Skeletal muscle cell (primary cell): Measurements from ENCODE around the gene AGAP1.
A peak's percentile ranks its signal among the peaks of the same experiment; 100 is the strongest.
"Not testable (repeated sequence)": the region's sequence is repeated elsewhere in the genome, so short reads cannot be mapped to it uniquely, and the experiment has no call there.

Experiments used
- DNase-seq: peaks from one replicate; pipeline ENCODE4 v3.0.0-alpha.2; 2010; ENCODE audit warnings: low read depth
- H3K4me3 ChIP-seq: 2 replicates; pipeline ENCODE4 v1.5.1; 2011; ENCODE audit warnings: low read depth, mild to moderate bottlenecking, control low read depth, low read length, moderate library complexity

The AGAP1 gene

DNA sequence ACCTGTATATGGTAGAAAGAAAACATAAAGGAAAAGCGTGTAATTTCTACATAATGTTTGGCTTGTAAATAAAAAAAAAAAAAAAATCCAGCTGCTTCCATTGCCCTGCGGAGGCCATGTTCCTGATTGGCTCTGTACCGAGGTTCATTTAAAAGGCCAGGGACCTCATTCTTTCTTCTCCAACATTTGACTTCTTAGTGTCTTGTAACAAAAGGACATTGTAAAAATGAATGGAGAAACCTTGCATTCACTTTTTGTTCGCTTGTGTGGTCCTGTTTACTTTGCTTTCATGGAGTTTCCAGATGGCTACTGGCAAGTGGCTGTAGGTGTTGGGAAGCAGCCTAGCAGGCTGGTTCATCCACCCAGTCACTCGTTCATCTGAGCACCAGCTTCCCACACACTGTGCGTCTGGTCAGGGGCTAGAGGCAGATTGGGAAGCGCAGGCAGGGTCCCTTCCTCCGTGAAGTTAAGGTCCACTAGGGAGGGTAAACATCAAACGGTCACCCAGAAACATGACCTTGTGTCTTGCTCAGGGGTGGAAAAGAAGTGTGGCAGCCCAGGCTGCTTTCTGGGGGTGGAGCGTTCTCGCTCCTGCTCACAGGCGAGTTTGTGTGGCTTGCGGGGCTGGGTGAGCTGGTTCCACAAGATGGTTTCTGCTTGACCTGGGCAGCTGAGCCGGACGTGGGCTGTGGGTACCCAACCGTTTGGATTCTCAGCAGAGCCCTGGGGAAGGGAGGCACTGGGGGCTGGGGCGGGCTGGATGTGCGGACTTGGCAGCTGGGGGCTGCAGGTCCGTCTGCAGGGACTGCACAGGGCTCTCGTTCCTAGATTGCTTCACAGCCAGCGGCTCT lies 260.7 kb downstream of the AGAP1 start:
- DNase-seq, result no peak
- no peak overlapping the region for H3K4me3 ChIP-seq

- no peak overlapping the region for H3K4me3 ChIP-seq
- no peak for DNase-seq
Observed at GRCh38 chr2:235756491-235756890, 262.6 kb downstream of the AGAP1 start.

DNA sequence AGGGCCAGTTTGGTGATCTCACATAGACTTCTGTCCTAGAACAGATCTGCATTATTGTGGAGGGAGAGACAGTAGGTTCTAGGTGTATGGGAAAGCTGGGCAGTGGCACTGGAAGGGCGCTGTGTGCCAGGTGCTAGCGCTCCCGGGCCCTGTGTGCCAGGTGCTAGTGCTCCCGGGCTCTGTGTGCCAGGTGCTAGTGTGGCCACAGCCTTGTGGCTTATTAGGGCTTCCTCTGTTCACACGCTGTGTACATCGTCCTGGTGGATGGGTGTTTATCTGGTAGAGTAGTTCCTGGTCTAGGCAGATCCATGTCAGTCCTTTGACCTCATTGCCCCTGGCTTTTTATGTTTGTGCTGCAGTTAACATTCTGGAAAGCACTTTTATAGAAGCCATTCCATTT lies 263.4 kb downstream of the AGAP1 start:
- H3K4me3 ChIP-seq, result no peak overlapping the region
- no peak for DNase-seq

DNA sequence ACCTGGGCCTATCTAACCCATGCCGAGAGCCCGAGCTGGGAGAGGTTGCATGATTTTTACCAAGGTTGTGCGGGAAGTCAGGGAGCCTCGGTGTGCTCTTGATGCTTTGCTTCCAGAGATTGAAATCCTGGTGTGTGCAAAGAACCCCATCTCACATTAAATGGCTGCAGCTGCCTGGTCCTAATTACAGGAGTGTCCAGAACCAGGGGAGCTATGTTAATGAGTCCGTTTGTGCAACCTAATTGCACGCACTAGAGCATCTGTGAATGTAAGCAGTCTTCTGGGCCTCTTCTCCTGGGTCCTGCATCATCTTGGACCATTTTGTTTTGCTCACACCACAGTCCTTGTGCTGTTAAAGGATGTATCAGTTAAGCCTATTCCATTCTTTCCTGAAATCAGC lies 263.8 kb downstream of the AGAP1 start:
- H3K4me3 ChIP-seq, result no peak overlapping the region
- no peak for DNase-seq

DNA sequence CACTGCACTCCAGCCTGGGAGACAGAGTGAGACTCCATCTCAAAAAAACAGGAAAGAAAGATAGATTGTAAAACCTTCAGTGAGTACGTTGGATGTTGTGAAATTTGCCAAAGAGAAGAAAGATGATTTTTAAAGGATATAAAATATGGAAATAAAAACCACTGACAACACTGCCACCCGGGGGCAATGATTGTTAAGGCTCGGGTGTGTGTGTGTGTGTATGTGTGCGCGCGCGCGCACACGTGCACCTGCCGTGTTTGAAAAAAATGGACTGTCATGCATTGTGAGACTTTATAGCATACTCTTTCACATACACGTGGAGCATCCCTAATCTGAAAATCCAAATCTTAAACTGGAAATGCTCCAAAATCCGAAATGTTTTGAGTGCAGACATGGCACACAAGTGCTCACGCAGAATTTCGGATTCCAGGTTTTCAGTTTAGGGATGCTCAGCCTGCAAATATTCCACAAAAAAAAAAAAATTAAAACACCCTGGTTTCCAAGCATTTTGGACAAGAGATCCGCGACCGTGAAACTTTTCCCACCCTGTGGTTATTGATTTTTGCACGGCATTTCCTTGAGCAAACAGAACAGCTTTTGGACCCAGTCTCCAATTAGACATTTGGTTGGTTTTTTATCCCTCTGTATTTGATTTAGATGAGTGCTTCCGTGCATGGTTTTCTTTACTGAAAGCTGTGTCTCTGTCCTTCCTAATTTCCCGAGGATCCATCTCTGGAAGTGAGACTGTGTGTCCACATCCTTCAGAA lies 269.2 kb downstream of the AGAP1 start:
- no peak for DNase-seq
- no peak overlapping the region for H3K4me3 ChIP-seq

GRCh38 chr2:235763816-235764215 lies 270.0 kb downstream of the AGAP1 start:
- DNase-seq, result no peak

DNA sequence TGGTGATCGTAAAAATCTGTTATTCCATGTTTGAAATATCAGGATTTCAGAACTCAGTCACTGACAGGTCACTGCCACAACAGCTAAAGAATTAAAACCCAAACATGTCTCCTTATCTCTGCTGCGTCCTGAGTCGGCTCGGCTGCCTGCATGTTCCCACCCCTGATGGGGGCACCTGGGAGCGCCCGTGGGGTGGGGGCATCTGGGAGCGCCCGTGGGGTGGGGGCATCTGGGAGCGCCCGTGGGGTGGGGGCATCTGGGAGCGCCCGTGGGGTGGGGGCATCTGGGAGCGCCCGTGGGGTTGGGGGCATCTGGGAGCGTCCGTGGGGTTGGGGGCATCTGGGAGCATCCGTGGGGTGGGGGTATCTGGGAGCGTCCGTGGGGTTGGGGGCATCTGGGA lies 270.6 kb downstream of the AGAP1 start:
- not testable (repeated sequence) for DNase-seq, H3K4me3 ChIP-seq

More at GRCh38 chr2:235763816-235764215, 270.0 kb downstream of the AGAP1 start:
- no peak overlapping the region for H3K4me3 ChIP-seq

- DNase-seq, result peak; percentile 68
- no peak overlapping the region for H3K4me3 ChIP-seq
Observed at GRCh38 chr2:235765181-235765820, 271.5 kb downstream of the AGAP1 start.

DNA sequence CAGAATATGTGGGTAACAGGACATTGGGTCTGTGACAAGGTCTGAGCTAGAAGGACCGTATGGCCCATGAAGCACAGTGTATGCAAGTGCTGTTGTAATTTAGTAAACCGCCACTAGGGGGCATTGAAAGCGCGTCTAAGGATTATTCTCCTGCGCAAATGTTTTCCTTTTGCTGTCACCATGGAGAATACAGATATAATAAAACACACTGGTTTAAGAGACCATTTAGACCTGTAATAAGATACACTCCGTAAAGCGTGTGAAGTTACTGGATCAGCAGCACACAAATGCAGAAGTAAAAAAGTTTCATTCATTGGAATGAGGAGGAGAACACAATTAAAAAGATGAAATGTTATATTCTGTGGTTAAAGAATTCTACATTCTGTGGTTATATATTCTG lies 272.4 kb downstream of the AGAP1 start:
- no peak overlapping the region for H3K4me3 ChIP-seq
- no peak for DNase-seq

DNA sequence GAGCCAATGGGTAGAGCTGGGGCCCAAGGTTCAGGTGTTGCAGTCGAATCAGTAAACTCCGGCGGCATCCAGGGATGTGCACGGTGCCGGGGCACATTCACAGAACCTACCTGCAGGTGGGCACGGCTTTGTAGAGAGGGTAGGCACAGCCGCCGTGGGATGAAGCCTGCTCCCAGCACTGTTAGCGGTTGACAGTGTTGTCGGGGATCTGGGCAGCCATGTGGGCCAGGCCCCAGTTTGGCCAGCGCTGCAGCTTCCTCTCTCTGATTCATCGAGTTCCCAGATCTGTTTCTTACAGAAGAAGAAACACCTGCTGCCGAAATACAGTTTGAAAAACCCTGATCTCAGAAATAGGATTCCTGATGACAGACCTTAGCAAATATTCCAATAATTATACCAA lies 274.8 kb downstream of the AGAP1 start:
- no peak overlapping the region for H3K4me3 ChIP-seq
- DNase-seq, result no peak

GRCh38 chr2:235769046-235769445 lies 275.2 kb downstream of the AGAP1 start:
- H3K4me3 ChIP-seq, result no peak overlapping the region
- DNase-seq, result no peak

- no peak for DNase-seq
- H3K4me3 ChIP-seq, result no peak overlapping the region
Observed at GRCh38 chr2:235770909-235771820, 277.3 kb downstream of the AGAP1 start.

DNA sequence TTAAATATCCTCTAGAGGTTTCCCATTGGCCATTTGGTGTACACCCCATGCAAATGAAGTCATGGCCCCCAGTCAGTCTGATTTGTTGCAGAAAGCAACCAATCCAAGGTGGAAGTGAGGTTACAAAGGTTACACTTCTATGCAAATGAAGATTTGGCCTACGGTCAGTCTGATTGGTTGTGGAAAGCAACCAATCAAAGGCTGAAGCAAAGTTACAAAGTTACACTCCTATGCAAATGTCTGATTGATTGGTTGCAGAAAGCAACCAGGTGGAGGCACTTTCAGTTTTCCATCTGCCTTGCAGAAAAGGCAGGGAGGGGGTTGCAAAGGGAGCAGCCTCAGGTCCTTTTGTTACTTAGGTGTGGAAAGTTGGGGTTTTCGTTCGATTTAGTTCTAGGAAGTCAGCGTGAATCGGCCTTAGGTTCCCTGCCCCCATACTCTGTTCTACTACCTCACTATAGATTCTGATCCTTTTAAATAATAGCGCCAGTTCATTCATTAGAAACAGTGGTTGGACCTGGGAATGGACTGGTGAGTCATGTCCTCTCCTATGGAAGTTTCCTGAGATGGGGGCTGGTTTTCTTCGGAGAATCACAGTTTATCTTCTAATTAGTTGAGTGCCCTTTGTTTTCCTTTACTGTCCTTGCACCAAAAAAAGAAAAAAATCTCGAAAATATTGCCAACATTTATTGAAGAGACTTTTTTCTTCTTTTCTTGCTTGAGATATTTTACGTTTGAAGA lies 279.5 kb downstream of the AGAP1 start:
- no peak for DNase-seq
- H3K4me3 ChIP-seq, result no peak overlapping the region

DNA sequence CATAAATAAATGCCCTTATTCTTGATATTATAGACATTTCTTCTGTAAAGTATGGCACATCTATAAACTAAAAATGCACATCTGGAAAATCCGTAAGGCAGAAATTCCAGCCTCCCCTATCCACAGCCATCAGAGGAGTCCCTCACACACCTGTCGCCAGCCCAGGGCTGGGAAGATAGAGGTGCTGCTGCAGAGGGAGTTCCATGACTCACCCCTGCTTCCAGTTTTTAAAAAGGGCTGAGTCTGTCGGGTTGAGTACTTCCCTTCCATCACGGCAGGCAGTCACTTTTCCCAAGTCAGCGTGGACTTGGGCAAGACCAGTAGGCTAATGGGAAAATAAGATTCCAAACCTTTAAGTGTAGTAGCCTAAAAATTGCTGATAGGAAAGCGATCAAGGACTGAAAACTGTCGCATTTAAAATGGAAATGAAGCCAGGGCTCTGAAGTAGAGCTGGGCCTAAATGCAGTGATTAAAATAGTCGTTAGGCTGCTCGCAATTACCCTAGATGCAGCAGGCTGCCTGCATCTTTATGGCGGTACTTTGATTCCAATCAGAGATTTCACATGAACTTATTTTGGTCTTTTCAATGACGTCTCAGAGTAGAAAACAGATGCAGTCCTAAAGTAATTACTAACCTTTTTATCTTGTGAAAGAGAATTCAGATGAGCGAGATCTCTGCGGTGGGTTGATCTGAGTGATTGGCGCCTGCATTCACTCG lies 280.5 kb downstream of the AGAP1 start:
- no peak for DNase-seq
- H3K4me3 ChIP-seq, result no peak overlapping the region

DNA sequence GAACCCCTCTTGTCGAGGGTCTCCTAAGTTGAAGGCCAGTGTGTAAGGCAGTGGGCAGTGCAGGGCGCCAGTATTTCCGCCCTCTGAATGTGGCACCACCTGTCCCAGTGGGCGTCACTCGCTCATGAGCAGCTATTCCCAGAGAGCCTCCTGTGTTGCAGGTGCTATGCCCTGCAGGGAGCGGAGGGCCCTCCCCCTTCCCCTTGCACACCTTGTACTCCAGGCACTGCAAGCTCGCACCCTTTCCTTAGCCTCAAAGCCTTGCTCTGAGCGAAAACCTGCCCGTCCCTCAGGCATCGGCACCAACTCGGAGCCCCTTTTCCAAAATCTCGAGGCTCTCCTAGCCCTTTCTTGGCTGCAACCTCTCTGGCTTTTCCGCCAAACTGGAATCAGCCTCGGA lies 282.7 kb downstream of the AGAP1 start:
- DNase-seq, result no peak
- no peak overlapping the region for H3K4me3 ChIP-seq

GRCh38 chr2:235779444-235779896 lies 285.6 kb downstream of the AGAP1 start:
- DNase-seq, result peak; percentile 15
- H3K4me3 ChIP-seq, result no peak overlapping the region

DNA sequence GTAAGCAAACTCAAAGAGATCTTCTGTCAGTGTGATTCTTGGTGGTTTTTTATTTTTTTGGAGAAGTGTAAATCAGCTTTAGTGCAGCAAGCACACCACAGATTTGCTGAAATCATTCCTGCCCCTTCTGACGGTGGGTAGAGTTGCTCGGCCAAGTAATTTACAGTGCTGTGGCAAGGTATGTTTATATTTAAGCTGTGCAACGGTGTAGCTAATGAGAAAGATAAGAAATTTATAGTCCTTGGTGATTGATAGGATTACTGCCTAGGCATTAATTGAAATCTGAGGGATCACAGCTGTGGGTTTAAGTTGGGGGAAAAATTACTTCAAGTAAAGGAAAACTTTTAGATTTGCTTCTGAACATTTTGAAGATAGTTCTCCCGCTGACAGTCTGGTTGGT lies 286.6 kb downstream of the AGAP1 start:
- H3K4me3 ChIP-seq, result no peak overlapping the region
- DNase-seq, result no peak

- no peak for DNase-seq
Observed at GRCh38 chr2:235781775-235782174, 287.9 kb downstream of the AGAP1 start.

More at GRCh38 chr2:235781775-235782174, 287.9 kb downstream of the AGAP1 start:
- H3K4me3 ChIP-seq, result no peak overlapping the region
